GM18498 (cell line): ENCODE data around the gene IRF1.
A peak's percentile ranks its signal among the peaks of the same experiment; 100 is the strongest.

ENCODE experiments used
- ATAC-seq: cut with Tn5 transposase; IDR thresholded peaks from one replicate; pipeline ENCODE4 v1.9.1; 2021; ENCODE audit warnings: mild to moderate bottlenecking, moderate library complexity; ENCODE audit not compliant: unreplicated experiment

IRF1 gene

DNA sequence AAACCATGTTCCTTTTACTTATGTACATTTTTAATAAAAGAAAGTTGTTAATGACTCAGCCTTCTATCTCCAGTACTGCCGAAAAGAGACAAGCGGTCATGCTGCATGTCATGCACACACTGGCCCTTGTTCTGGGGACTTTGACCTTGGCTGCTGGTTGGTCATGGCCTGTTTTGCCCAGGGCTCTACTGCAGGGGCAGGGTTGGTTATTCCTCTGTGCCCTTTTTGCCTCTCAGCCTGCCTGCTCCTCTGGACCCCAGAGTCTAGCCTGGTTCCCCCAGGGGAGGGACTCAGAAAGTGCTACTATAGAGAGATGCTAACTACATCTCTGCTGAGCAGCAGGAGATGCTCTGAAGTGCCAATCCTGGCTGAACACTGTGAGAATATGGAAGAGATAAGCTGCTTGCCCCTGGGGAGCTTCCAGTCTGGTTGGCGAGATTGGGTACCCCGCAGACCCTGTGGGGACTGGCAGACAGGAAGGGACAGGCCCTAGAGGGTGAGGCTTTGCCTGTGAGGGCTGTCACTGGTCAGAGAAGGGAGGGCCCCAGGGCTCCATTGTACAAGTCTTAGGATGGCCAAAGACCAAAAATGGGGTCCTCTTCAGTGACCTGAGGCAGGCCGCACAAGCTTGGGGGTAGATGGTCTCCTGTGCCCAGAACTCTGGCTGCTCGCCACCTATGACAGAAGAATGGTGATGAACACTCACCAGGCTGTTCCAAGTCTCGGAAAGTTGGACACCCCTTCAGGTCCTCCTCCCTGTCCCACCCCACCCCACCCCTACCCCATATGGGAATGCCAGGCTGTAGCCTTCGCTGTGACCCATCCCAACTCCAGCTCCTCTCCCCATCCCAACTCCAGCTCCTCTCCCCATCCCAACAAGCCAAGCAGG lies 14.3 kb downstream of the IRF1 start:
- no peak for ATAC-seq

DNA sequence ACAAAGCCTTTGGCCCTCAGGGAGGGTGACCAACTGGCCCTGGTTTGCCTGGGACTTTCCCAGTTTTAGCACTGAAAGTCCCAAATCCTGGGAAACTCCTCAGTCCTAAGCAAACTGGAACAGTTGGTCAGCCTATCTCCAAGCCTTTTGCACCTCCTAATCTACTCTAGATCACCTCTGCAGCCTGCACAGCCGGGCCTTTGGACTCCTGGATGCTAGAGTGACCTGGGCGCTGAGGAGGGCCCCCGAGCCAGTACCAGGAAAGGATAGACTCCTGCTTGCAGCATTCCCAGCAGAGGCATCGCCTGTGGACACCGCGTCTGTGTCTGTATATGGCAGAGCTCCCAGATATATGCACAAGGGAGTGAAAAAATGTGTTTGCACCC lies 15.1 kb downstream of the IRF1 start:
- ATAC-seq, result no peak

DNA sequence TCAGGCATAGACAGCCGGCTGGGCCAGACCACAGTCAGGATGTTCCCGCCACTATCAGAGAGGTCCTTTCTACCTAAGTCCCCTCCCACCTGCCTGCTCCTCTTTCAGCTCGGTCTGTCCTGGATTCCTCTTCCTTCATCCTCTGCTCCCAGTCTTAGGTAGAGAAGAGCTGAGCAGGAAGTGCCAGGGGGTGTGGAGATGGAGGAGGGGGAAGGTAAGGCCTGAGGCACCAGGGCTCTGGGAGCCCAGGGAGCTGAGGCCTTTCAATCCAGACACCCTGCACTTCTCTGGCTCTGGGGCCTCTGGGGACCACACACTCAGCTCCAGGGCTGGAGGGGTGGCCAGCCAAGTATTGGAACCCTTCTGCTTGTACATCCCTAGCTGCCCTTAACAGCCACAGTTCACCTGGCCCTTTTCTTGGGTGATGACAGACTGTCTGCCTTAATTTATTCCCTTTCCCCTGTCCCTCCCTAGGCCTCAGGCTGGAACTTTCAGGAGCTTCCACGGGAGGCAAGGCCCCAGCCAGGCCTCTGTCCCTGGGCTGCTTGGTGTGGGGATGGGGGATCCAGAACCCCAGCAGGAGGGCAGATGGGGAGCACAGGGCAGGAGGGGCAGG lies 15.6 kb downstream of the IRF1 start:
- ATAC-seq, result no peak

DNA sequence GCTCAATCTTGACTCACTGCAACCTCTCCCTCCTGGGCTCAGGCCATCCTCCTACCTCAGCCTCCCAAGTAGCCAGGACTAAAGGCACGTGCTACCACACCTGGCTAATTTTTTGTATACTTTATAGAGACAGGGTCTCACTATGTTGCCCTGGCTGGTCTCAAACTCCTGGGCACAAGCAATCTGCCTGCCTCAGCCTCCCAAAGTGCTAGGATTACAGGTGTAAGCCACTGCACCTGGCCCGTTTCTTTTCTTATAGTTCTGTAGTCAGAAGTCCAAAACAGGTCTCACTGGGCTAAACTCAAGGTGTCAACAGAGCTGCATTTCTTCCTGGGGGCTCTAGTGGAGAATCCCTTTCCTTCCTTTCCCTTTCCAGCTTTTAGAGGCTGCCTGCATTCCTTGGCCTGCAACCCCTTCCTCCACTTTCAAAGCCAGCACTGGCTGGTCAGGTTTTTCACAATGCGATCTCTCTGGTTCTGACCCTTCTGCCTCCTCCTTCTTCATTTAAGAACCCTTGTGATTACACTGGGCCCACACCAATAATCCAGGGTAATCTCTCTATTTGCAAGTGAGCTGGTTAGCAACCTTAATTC lies 16.3 kb downstream of the IRF1 start:
- no peak for ATAC-seq

DNA sequence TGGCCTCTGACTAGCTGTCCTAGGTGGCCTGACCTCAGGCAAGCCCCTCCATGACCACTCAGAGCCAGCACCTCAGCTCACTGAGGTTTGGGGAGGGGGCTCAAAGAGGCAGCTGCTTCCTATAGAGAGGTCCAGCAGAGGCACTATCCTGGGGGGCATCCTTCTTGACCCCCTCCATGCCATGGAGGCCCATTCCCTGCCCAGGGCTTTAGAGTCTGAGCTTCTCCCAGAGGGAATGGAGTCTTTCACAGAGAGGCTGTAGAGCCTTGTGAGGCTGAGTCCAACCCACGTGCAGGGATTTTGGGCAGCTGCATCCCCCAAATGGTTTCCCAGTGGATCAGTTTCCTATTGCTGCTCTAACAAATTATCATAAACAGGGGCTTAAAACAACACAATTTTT lies 16.9 kb downstream of the IRF1 start:
- ATAC-seq, result no peak

DNA sequence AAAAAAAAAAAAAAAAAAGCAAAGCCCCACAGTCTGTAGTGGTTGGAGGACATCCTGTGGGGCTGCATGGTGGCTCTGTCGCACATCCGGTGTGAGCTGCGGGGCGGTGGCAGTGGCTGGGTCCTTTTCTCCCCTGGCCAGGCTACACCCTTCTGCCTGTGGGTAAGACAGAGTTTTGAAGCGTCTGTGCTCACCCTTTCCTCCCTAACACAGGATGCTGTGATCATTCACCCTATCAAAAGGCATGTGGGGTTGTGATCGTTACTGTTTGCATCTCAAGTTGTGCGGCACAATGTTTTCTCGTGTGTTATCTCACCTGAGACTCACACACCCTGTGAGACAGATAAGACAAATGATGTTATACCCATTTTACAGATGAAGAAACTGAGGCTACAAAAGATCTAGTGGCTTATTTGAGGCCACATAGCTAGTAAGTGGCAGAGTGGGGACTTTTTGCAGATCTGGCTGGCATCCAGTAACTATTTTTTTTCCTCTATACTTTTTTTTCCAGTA lies 17.5 kb downstream of the IRF1 start:
- peak; percentile 87 for ATAC-seq

DNA sequence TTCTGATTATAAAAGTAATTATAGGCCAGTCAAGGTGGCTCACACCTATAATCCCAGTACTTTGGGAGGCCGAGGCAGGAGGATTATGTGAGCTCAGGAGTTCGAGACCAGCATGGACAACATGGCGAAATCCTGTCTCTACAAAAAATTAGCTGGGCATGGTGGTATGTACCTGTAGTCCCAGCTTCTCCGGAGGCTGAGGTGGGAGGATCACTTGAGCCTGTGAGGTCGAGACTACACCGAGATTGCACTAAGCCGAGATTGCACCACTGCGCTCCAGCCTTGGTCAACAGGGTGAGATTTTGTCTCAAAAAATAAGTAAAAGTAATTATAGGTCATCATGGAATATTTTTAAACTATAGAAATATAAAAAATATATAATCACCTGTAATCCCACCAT lies 18.1 kb downstream of the IRF1 start:
- no peak for ATAC-seq

DNA sequence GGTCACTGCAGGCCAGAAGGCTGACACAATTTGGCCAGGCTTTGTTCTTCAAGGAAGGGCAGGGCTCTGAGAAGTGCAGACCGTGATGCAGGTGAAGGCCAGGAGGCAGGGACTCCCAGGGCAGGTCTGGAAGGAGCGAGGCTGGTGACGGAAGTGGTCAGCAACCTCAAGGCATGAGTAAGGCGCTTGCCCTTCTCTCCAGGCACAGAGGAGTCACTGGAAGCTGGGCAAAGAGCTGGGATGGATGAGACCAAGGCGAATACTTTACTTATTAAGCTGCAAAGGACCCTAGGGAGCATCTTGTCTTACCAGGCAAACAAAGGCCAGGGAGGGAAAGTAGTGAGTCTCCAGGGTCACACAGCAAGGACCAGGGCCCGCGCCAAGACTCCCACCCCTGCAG lies 18.6 kb downstream of the IRF1 start:
- ATAC-seq, result no peak

DNA sequence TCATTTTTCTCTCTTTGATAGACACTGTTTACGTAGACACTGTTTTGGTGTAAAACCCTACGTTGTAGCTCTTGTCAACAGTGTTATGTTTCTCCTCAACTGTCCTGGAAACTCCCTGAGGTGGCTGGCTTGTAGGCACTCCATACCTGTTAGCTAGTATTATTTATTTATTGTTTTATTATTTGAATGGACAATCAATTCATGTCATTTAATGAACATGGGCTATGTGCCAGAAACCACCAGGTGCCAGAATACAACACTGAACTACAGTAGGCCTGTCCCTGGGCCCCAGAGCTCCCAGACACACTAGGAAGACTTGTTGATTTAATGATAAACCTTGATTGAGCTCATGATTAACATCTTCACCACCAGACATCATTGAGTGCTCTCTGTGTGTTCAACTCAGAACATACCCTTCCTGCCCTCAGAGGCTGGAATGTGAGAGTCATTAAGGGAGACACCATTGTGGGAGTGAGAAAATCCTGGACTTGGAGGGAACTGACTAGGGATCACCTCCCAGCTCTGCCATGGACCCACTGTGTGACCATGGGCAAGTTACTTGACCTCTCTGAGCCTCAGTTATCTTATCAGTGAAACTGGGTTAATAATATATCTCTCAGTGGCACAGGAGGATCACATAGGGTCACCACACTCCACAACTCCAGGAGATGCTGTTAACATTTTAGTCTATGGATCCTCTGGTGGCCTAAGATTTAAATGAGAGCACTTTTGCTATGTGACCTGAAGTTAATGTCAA lies 19.2 kb downstream of the IRF1 start:
- ATAC-seq, result no peak

DNA sequence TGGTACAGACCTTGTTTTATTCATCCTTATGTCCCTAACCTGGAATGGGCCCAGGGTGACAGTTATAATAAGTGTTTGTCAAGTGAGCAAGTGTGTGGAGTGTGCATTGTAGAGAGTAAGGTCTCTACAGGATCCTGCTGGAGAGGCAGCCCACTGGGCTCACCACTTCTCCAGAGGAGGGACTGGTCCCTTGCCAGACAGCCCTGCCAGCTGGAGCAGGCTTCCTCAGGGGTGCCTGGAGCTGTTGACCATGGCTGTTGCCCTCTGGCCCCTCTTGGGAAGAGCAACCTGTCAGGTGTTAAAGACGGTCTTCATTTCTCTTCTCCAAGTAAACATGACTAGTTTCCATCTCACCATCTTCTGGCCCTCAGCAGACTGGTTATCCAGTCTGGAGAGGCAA lies 20.0 kb downstream of the IRF1 start:
- no peak for ATAC-seq

DNA sequence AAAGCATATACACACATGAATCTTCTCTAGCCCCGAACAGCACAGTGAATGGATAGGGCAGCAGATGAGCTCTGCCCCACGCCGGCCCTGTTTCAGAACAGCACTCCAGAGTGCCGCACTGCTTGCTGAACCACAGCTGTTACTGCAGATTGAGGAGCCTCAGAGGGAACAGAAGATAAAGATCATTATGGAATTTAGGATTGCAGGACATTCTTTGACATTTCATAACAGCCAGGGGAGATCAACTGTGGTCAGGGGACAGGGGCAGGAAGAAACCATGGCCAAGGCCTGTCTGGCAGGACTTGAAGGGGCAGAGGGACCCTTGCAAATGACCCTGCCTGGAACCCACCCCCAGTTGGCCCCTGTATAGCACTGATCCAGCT lies 20.6 kb downstream of the IRF1 start:
- no peak for ATAC-seq

DNA sequence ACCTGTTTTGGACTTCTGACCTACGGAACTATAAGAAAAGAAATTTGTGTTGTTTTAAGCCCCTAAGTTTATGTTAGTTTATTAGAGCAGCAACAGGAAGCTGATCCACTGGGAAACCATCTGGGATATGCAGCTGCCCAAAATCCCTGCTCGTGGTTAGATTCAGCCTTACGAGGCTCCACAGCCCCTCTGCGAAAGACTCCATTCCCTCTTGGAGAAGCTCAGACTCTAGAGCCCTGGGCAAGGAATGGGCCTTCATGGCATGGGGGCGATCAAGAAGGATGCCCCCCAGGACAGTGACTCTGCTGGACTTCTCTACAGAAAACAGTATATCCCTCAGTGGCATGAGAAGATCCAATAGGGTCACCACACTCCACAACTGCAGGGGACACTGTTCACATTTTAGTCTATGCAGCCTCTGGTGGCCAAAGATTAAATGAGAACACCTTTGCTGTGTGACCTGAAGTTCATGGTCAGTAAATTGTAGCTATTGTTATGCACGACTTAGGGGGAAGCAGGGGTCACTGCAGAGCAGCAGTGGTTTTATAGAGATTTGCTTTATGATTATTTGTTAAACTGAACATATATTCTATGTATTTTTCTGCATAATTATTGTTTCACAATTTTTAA lies 21.1 kb downstream of the IRF1 start:
- ATAC-seq, result no peak

DNA sequence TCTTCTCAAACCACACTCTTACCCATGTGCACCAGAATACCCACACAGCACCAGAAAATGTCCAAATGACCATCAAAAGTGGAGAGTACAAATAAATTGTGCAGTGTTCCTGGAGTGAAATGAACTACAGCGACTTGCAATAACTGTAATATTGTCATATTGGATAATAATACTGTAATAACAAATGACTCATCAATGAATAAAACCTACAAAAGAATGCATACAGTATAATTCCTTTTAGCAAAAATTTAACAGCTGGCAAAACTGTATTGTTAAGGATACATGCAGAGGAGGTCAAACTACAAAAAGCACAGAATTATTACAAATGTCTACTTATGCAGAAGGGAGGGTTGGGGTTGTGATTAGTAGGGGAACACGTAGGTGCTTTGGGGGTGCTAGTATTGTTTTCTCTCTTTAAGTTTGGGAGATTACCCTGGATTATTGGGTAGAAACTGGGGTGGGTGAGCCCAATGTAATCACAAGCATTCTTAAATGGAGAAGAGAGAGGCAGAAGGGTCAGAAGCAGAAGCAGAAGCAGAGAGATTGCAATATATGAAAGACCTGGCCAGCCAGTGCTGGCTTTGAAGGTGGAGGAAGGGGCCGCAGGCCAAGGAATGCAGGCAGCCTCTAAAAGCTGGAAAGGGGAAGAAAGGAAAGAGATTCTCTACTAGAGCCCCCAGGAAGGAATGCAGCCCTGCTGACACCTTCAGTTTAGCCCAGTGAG lies 21.8 kb downstream of the IRF1 start:
- no peak for ATAC-seq

DNA sequence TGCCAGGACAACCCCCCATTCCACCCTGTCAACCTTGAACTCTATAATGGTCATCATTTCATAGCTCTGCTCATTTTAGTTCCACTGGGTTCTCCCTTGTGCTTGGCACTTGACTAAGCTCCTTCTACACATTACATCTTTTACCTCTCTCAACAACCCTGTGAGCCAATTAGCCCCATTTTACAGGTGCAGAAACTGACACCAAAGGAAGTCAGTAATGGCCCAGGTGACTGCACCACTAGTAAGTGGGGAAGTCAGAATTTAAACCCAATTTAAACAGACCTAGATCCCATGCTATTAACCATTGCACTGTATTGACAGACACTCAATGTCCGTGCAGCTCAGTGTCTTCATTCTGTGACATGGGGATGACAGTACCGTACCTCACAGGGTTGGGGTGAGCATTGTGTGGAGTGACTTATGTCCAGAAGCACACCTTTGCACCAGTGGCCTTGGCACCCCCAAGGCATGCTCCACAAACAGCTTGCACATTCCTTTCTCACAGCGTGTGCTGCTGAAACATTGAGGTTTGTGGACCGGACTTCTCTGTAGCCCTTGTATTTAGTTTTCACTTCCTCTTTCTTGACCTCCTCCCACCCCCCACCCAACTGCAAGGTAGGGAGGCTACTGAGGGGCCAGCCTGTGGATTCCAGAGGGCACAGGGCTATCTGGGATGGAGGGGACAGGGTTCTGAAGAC lies 23.1 kb downstream of the IRF1 start:
- ATAC-seq, result peak; percentile 40

DNA sequence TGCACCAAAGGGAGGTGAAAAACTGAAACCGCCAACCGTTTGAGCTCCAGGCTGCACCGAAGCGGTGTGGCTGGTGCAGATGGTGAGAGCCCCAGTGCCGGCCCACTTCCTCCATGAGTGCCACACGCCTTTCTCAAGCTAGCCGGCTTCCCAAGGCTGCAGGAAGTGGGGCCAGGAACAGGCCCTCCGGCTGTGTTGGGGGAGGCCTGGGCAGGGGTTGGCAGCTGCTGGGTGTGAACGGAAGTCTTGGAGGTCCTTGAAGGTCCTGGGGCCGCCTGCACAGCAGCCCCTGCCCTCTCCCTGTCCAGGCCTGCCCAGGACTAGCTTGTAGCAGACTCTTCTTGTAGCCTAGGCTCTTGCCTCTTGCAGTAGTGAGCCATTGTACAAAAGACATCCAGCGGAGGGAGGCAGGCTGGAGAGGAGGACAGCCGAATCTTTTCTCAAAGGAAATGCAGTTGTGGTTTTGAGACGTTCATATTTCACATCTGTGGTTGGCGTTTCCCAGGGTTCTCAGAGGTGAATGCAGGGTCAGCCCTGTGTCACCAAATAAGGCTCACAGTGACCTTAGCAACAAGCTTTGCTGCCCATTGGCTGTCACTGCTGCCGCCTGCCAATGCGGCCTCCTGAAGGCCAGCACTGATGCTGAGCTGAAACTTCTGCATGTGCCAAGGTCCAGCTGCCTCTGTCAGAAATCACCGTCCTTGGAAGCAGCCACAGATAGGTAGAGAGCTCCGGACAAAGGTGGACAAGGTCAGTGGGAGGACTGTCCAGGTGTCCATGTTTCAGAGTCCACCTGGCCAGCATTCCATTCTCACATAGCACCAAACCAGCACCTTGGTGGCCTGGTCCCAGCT lies 23.9 kb downstream of the IRF1 start:
- peak; percentile 65 for ATAC-seq

DNA sequence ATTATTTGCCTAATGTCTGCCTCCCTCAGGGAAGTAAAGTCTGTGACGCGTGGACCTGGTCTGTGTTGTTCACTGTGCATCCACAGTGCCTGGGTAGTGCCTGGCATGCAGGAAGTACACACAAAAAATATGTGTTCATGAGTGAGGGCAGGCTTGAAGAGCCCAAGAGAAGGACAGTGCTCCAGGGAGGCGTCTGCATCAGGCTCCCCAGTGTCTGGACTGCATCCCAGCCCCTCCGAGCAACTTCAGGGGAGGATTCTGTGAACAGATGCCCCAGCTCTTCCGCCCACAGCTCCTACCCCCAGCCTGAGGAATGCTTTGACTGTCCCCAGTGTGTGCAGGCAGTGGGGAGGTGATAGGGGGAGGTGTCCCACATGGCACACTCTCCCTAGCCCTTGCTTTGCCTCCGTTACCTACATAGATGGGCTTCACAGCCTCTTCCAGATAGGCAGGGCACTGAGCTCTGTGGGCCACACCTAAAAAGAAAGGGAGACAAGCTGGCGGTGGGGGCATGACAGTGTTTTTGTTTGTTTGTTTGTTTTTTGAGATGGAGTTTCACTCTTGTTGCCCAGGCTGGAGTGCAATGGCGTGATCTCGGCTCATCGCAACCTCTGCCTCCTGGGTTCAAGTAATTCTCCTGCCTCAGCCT lies 25.4 kb downstream of the IRF1 start:
- ATAC-seq, result no peak

DNA sequence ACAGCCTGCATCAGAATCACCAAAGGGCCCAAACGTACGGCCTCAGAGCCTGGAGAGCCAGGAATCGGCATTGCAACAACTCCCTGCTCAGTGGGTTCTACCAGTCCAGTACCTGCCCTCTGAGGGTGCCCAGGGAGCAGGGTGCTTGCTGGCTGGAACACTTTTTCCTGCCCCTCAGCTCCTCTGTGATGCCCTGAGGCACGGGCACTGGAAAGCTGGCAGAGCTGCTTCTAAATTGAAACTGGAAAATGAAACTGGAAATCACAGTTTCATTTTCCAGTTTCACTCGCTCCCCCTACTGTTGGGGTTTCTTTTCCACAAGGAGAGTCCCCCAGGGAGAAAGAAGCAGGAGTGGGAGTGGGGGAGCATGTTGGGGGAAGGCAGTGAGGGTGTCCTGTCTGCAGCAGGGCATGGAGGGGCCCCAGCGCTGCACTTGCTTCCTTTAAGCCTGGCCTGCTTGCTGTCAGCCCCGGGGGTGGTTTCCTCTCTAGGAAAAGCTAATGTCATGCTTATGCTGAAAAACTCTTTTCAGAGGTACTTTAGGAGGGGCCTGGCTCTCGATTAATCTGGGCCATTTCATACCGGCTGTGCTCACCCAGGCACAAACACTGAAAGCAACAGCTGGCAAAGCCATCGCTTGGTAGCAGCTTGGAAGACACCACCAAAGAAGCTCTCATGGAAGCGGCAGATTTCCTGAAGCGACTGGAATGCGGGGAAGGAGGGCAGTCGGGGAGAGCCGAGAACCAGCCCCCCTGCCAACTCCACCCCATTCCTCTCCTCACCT lies 26.2 kb downstream of the IRF1 start:
- ATAC-seq, result no peak

DNA sequence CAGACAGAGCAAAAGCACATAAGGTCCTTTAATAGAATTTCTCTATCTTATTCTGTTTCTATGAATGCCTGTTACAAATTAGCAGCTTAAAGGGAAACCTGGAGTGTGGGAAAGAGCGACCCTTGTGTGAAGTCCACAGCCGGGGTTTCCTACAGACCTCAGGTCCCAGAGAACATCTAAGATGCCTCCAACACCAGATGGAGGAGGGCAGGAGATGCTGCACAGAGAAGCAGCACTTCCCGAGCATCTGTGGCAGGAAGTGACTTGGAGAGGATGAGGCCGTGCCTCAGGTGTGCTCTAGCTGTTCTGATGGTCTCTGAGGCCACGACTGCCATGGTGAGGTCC lies 26.8 kb downstream of the IRF1 start:
- no peak for ATAC-seq
